Renal pelvis (tissue), 4 donors: ENCODE data around the gene STEAP1B. TPM values are rescaled to one million over a fixed set of nuclear protein-coding genes. Genes with fewer than 3 reads are reported as not detected.
"Not testable (repeated sequence)": the region's sequence is repeated elsewhere in the genome, so short reads cannot be mapped to it uniquely, and the experiment has no call there.

Source experiments
- DNase-seq: peaks from one replicate; pipeline ENCODE4 v3.0.0-alpha.2; 2013
- polyA plus RNA-seq, 3 donors: library from polyadenylated mRNA; unstranded; fragments of 120-200 nt; gene quantifications; one replicate each; pipeline ENCODE4 v1.2.1, GENCODE V29; 2013; ENCODE audit not compliant: insufficient read length in 3 of 3

STEAP1B gene
- polyA plus RNA-seq, 3 donors: 1.2 to 1.3 (median 1.2) TPM

DNA sequence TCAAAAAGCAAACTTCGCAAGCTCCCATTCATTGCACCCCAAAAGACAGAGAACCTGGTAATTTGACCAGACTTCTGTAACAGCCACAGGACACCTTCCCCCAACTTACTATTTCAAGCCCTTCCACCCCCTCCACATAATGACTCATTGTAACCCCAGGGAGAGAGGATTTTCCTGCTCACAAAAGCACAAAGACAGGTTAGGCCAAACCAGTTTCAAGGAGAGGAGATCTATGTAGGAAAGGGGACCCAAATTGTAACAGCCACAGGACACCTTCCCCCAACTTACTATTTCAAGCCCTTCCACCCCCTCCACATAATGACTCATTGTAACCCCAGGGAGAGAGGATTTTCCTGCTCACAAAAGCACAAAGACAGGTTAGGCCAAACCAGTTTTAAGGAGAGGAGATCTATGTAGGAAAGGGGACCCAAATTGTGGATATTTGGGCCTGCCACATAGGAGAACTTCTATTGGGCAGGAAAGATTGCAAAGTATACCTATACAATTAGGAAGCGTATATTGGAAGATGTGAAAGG, 66.8 kb downstream of the STEAP1B start:
- DNase-seq: not testable (repeated sequence)

- DNase-seq: no peak
These were observed 67.7 kb downstream of the STEAP1B start for GRCh38 chr7:22432203-22432718.

DNA sequence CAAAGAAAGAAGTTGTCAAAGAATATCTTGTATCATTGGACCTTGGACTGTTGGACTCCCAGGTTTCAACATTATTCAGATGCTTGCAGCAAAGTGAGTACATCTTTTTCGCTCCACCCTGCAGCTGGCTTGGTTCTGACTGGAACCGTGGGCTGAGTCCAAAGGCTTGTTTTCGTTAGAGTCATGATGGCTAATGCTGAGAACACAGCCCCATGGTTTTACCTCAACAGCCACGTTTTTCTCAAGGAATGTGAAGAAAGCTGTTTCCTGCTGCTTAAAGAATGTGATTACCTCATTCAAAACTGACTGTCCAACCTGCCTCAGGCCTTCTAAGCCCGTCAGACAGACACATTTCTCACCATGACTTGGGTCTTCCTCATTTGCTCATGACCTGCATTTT, 69.5 kb downstream of the STEAP1B start:
- no peak for DNase-seq

DNA sequence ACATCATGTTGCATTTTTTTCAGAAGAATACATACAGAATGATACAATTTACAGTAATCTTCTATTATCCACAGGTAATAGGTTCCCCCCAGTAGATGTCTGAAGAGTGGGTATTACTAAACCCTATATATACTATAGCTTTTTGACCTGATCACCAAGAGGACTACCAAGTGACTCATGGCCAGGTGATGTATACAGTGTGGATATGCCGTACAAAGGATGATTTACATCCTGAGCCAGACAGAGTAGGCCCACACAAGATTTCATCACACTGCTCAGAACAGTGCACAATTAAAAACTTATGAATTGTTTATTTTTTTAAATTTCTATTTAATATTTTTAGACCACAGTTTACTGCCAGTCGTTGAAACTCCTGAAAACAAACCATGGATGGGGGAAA, 70.6 kb downstream of the STEAP1B start:
- no peak for DNase-seq

- no peak for DNase-seq
These were observed 72.1 kb downstream of the STEAP1B start for GRCh38 chr7:22427855-22428254.

DNA sequence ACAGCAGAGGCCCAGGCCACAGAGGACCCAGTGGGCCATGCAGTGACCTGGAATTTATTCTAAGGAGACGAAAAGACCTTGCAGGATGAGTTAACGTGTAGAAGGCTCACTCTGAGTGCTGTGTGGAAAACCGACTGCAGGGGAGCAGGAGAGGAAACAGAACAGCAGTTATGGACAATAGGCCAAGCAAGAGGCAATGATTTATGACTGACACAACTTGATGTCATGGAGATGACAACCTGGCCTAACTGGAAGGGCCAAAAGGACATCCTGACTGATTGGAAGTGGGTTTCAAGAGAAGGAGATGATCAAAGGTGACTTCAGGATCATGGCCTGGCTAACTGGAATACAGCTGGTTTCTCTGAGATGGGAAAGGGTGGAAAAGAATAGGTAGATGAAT, 72.9 kb downstream of the STEAP1B start:
- DNase-seq: no peak

- DNase-seq: no peak
These were observed 73.4 kb downstream of the STEAP1B start for GRCh38 chr7:22426463-22427094.

- DNase-seq: no peak
These were observed 74.6 kb downstream of the STEAP1B start for GRCh38 chr7:22425361-22425760.

- no peak for DNase-seq
These were observed 77.0 kb downstream of the STEAP1B start for GRCh38 chr7:22422831-22423615.

DNA sequence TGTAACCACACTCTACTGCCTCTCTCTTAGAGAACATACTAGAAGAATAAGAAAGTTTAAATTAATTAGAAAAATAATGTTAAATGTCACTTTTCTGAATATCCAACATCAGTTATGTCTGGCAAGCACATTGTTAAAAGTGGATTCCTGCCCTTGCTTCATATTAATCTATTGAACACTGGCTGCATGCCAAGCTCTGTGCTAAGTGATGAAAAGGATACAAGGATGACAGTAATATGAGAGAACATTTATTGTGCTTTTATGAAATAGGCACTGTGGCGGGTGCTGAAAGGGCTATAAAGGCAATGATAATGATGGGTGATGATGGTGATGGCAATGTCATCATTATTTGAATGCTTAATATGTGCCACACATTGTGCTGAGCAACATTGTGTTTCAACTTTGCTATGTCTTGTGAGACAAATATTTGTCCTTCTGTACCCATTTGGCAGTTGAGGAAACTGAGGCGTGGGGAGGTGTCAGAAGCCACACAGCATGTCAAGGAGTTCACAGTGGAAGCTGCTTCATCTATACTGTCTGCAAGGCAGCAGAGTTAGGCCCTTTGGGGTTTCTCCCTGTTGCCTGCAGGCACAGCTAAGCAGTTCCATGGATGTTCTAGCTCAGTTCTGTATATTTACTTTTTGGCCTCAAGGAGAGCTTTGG, 78.9 kb downstream of the STEAP1B start:
- DNase-seq: no peak

- DNase-seq: no peak
These were observed 80.0 kb downstream of the STEAP1B start for GRCh38 chr7:22420008-22420407.

- no peak for DNase-seq
These were observed 80.5 kb downstream of the STEAP1B start for GRCh38 chr7:22419488-22419887.

GRCh38 chr7:22418251-22419046, 81.5 kb downstream of the STEAP1B start:
- no peak for DNase-seq

DNA sequence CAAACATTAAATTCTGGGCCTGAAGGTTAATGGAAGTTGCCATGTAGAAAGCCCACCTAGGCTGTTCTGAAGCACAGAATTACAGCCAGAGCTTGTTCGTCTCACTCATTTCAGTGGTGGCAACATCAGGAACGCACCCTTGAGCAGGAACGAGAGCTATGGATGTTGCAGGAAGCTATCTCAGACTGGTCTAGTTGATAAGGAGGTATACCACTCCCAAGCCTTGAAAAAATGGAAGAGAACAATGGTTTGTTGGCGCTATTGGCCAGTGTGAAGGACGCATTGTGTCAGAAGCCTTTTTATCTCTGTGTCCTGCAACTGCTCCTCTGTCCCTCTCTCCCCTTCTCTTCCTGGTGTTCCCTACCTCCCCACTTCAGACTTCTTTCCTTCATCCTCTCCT, 82.1 kb downstream of the STEAP1B start:
- DNase-seq: no peak

DNA sequence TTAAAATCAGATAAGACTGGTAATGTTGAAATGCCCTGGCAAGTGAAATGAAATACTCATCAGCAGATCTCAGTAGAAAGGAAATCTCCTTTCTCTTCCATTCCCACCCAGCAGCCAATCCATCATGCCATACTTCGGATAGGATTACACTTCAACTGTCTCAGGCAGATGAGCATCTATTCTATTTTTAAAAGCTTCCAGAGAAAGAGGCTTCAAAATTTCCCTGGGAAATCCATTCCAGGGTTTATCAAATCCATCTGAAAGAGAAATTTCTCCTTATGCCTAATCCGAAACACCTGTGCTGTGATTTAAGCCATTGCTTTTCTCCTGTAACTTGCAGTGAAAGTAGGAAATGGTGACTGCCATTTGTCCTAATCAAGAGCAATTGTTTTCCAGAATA, 82.6 kb downstream of the STEAP1B start:
- no peak for DNase-seq

DNA sequence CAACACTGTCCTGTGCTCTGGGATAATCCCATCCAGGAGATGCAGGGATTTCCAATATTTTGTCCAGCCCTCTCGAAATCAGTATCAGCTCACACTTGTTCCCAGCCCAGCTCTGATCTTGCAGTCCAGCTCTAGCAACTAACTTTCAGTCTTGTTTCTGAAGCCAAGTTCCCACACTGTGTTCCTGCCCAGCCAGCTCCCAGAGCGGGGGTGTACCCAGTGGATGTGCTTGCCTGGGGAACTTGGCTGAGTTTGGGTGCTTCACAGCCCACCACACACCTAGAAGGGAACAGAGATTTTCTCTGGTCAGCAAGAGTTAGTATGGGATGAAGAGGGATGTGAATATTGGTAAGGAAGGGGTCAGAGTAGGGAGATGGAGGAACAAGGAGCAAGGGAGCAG, 85.6 kb downstream of the STEAP1B start:
- no peak for DNase-seq

GRCh38 chr7:22413211-22413610, 86.8 kb downstream of the STEAP1B start:
- no peak for DNase-seq

DNA sequence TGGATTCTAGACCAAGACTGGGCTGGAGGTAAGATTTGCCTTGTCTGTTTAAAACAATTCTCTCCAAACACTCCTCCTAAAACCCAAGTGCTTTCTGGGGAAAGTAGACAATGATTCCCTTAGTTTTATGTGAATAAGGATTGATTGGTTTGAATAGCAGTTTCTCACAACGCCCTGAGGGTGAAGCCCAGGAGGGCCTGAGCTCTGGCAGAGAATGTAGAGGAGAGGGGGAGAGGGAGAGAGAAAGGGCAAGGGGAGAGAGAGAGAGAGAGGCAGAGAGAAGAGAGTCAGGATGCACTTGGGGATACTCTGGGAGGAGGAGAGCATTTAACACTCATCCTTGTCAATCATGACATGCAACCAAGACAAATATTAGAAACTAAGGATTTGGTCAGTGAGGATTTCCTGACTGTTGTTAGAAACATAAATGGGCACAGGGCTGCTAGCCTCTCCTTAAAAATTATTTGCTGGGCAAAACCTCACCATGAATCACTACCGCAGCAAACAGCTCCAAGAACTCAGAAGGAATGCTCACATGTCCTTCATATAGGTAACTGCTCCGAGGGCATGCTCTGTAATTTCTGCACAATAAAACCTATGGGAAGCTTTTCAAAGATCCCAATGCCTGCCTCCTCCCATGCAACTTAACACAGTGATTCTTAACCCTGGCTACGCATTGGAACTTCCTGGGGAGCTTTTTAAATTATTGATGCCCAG, 87.9 kb downstream of the STEAP1B start:
- DNase-seq: no peak

DNA sequence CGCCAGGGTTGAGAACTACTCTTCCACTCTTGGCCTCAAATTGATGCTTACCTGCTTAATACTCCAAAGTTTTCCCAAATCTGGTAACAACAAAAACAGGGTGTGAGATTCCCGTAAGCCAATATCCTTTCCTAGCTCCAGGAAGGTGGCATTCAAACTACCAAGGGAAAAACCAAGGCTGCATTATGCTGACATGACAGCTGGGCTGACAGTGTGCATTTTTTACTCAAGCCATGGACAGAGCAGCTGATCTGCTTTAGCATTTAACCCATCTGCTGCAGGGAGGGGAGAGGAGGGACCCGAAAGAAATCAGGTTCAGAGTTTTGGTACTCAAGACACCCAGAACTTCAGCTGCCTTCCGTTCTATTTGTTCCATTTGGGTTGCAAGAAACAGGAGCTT, 93.3 kb downstream of the STEAP1B start:
- DNase-seq: no peak

DNA sequence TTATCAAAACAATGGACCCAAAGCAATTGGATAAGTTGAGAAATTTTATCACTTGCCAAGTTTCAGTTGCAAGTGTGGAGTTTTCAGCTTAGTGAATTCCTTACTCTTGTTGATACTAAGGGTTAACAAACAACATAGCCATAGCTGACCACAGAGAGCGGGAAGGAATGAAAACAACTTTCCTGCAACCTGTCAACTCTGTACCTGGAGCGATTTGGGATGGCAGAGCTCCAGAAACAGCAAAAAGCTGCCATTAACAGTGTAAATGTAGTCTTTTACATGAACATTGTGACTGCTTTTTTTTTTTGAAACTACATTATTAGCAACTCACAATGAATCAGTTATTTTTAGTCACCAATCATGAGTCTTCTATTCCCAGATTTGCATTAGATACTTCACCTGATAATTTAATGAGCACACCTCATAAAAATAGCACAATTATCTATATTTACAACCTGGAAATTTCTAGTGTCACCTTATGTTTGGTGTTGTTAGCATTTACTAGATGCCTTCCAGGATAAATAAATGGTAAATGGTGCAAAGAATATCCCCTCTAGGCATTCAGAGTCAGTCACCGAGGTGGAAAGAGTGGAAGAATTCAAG, 95.5 kb downstream of the STEAP1B start:
- DNase-seq: no peak

DNA sequence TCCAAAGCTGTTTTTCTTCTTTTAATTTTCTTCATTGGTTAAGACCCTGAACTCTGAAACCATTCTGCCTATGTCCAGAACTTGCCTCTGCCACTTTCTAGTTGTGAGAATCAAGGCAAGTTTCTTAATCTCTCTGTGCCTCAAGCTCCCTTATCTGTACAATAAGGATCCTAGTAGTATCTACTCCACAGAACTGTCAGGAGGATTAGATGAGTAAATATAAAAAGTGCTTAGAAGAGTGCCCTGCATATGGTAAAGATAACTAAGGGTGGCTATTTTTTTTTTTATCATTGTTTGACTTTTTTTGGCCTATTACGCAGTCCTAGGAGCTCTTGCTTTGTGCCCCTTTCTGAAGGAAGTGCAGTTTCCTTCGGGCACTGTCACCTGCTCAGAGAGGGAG, 96.6 kb downstream of the STEAP1B start:
- no peak for DNase-seq
